ENCODE results near the gene PPP4C. TPM values are rescaled to one million over a fixed set of nuclear protein-coding genes. Genes with fewer than 3 reads are reported as not detected.
A peak's percentile ranks its signal among the peaks of the same experiment; 100 is the strongest.

The PPP4C gene
- total and polyA plus RNA-seq, 7 experiments from 2014 or later, result 68.4 to 176 (median 104) TPM

- Histone ChIP-seq H3K27ac (ENCODE audit: low read depth, low read length) (peak overlapping the region; percentile 83), H3K4me3 (ENCODE audit: low read length) (peak overlapping the region; percentile 94), H3K4me1 (ENCODE audit: control insufficient read depth in 2 of 2, insufficient read depth in 2 of 2, low read length in 2 of 2) (peaks cover 13 to 24% of the 10 kb centered on the region in 2 donors), H3K27me3 (ENCODE audit: control insufficient read depth in 2 of 2, insufficient read depth in 2 of 2, low read length in 2 of 2) (no peaks in the 10 kb centered on the region), H3K36me3 (ENCODE audit: control insufficient read depth in 2 of 3, insufficient read depth in 3 of 3, low read length in 3 of 3) (peaks cover under 1 to 28% (median 4%) of the 10 kb centered on the region in 3 experiments), H3K9me3 (ENCODE audit: control insufficient read depth in 2 of 3, low read length in 3 of 3) (no peaks in the 10 kb centered on the region)
- no peak for DNase-seq
- peaks cover 16 to 27% (median 21%) of the 10 kb centered on the region in 7 donors for H3K4me1 Mint-ChIP-seq
- peaks cover 0 to 18% (median 9%) of the 10 kb centered on the region in 5 donors for H3K36me3 Mint-ChIP-seq
- H3K9me3 Mint-ChIP-seq, result no peaks in the 10 kb centered on the region
- ChIA-PET CTCF (interaction anchor here (0.7 to 1.9 kb wide), 3 partner anchors 12 to 308 kb away, joined by 3 to 8 read pairs (median 4); partner anchors contain the start of gene PPP4C), POLR2A (interaction anchor here (0.6 to 6.3 kb wide), 11 partner anchors 8 to 1184 kb away, joined by 3 to 94 read pairs (median 4); partner anchors contain the start of genes CORO1A, PAGR1, TAOK2 and TBX6)
- no peaks in the 10 kb centered on the region for H3K27me3 Mint-ChIP-seq
- H3K4me3 Mint-ChIP-seq, result peak overlapping the region; percentile 96 to 100 (median 99)
- peak overlapping the region; percentile 30 to 99 (median 98) for H3K27ac Mint-ChIP-seq
- ATAC-seq, result no peak
- intact Hi-C loops (cut with micrococcal nuclease), result loop anchor here in 1 of 2 donors (10.0 kb wide), 1 partner anchor 341 kb away; the partner anchor contains the start of gene ZNF771
Measured at GRCh38 chr16:30063278-30063892, 12.4 kb upstream of the PPP4C start.

- POLR2A ChIA-PET, result interaction anchor here (0.7 to 6.3 kb wide), 22 partner anchors 9 to 595 kb away, joined by 3 to 159 read pairs (median 6); partner anchors contain the start of genes CORO1A, KCTD13, PAGR1 and PPP4C
- H3K27ac ChIP-seq (ENCODE audit: low read depth, low read length), result peak overlapping the region; percentile 83
- Mint-ChIP-seq H3K4me1 (peaks cover 16 to 34% (median 27%) of the 10 kb centered on the region in 7 donors), H3K27me3 (no peaks in the 10 kb centered on the region), H3K27ac (peak overlapping the region; percentile 90 to 99 (median 98)), H3K4me3 (peak overlapping the region; percentile 96 to 100 (median 99)), H3K9me3 (no peaks in the 10 kb centered on the region), H3K36me3 (peaks cover 0 to 25% (median 13%) of the 10 kb centered on the region in 5 donors)
- intact Hi-C loops (cut with micrococcal nuclease), result loop anchor here (1.0 to 10.0 kb wide), 7 partner anchors 11 to 595 kb away; partner anchors contain the start of genes MAPK3 (in 2 of the 2), FBRS (in 1 of the 2) and ZNF771 (in 1 of the 2)
- H3K36me3 ChIP-seq (ENCODE audit: control insufficient read depth in 2 of 3, insufficient read depth in 3 of 3, low read length in 3 of 3), result peaks cover 7 to 35% (median 10%) of the 10 kb centered on the region in 3 experiments
- CTCF ChIA-PET, result interaction anchor here (0.6 to 1.9 kb wide), 5 partner anchors 9 to 344 kb away, joined by 3 to 8 read pairs (median 4); partner anchors contain the start of genes PPP4C and ZNF771
- H3K4me1 ChIP-seq (ENCODE audit: control insufficient read depth in 2 of 2, insufficient read depth in 2 of 2, low read length in 2 of 2), result peaks cover 13 to 30% of the 10 kb centered on the region in 2 donors
- ATAC-seq (peak; percentile 32), DNase-seq (peak; percentile 30 to 72 (median 69))
- H3K9me3 ChIP-seq (ENCODE audit: control insufficient read depth in 2 of 3, low read length in 3 of 3), result no peaks in the 10 kb centered on the region
- no peaks in the 10 kb centered on the region for H3K27me3 ChIP-seq (ENCODE audit: control insufficient read depth in 2 of 2, insufficient read depth in 2 of 2, low read length in 2 of 2)
- peak overlapping the region; percentile 94 for H3K4me3 ChIP-seq (ENCODE audit: low read length)
Measured at GRCh38 chr16:30063893-30064728, 11.7 kb upstream of the PPP4C start.

GRCh38 chr16:30064729-30065101 is 11.1 kb upstream of the PPP4C start:
- peak overlapping the region; percentile 96 to 100 (median 99) for H3K4me3 Mint-ChIP-seq
- Histone ChIP-seq H3K9me3 (ENCODE audit: control insufficient read depth in 2 of 3, low read length in 3 of 3) (no peaks in the 10 kb centered on the region), H3K27ac (ENCODE audit: low read depth, low read length) (peak overlapping the region; percentile 83), H3K4me3 (ENCODE audit: low read length) (peak overlapping the region; percentile 94), H3K27me3 (ENCODE audit: control insufficient read depth in 2 of 2, insufficient read depth in 2 of 2, low read length in 2 of 2) (no peaks in the 10 kb centered on the region), H3K36me3 (ENCODE audit: control insufficient read depth in 2 of 3, insufficient read depth in 3 of 3, low read length in 3 of 3) (peaks cover 13 to 41% (median 16%) of the 10 kb centered on the region in 3 experiments), H3K4me1 (ENCODE audit: control insufficient read depth in 2 of 2, insufficient read depth in 2 of 2, low read length in 2 of 2) (peaks cover 13 to 36% of the 10 kb centered on the region in 2 donors)
- ChIA-PET CTCF (interaction anchor here (0.6 to 1.9 kb wide), 4 partner anchors 9 to 343 kb away, joined by 3 to 8 read pairs (median 4); partner anchors contain the start of gene ZNF771), POLR2A (interaction anchor here (0.7 to 6.3 kb wide), 24 partner anchors 10 to 594 kb away, joined by 3 to 159 read pairs (median 6); partner anchors contain the start of genes CORO1A, DCTPP1, KCTD13 and PPP4C)
- H3K27me3 Mint-ChIP-seq, result no peaks in the 10 kb centered on the region
- ATAC-seq, result no peak
- peaks cover 0 to 29% (median 13%) of the 10 kb centered on the region in 5 donors for H3K36me3 Mint-ChIP-seq
- H3K4me1 Mint-ChIP-seq, result peaks cover 18 to 39% (median 33%) of the 10 kb centered on the region in 7 donors
- H3K27ac Mint-ChIP-seq, result peak overlapping the region; percentile 90 to 99 (median 98)
- intact Hi-C loops (cut with micrococcal nuclease), result loop anchor here (1.0 to 10.0 kb wide), 19 partner anchors 11 to 858 kb away; partner anchors contain the start of genes FBRS (in 2 of the 2), MAPK3 (in 2 of the 2), PPP4C (in 2 of the 2) and CORO1A (in 1 of the 2)
- peak in 1 of 9 donors; percentile 33 for DNase-seq
- no peaks in the 10 kb centered on the region for H3K9me3 Mint-ChIP-seq

- peak within 1 kb of the TSS; percentile 90 to 99 (median 98) for H3K27ac Mint-ChIP-seq
- CTCF ChIA-PET, result interaction anchor here (0.6 to 2.1 kb wide), 4 partner anchors 10 to 342 kb away, joined by 3 to 10 read pairs (median 4); partner anchors contain the start of genes TBX6 and ZNF771
- H3K9me3 Mint-ChIP-seq, result no peaks in the 10 kb centered on the region
- Histone ChIP-seq H3K4me1 (ENCODE audit: control insufficient read depth in 2 of 2, insufficient read depth in 2 of 2, low read length in 2 of 2) (peaks cover 13 to 37% of the 10 kb centered on the region in 2 donors), H3K27ac (ENCODE audit: low read depth, low read length) (peak within 1 kb of the TSS; percentile 83), H3K4me3 (ENCODE audit: low read length) (peak within 1 kb of the TSS; percentile 94), H3K36me3 (ENCODE audit: control insufficient read depth in 2 of 3, insufficient read depth in 3 of 3, low read length in 3 of 3) (peaks cover 18 to 47% (median 19%) of the 10 kb centered on the region in 3 experiments), H3K9me3 (ENCODE audit: control insufficient read depth in 2 of 3, low read length in 3 of 3) (no peaks in the 10 kb centered on the region), H3K27me3 (ENCODE audit: control insufficient read depth in 2 of 2, insufficient read depth in 2 of 2, low read length in 2 of 2) (no peaks in the 10 kb centered on the region)
- H3K4me3 Mint-ChIP-seq, result peak within 1 kb of the TSS; percentile 96 to 100 (median 99)
- POLR2A ChIA-PET, result interaction anchor here (0.6 to 6.3 kb wide), 49 partner anchors 11 to 813 kb away, joined by 3 to 159 read pairs (median 4); partner anchors contain the start of genes CD2BP2, CORO1A, DCTPP1 and KCTD13
- ATAC-seq (peak; percentile 90), DNase-seq (peak; percentile 82 to 97 (median 92))
- intact Hi-C loops (cut with micrococcal nuclease), result loop anchor here (1.0 to 10.0 kb wide), 19 partner anchors 10 to 857 kb away; partner anchors contain the start of genes FBRS (in 2 of the 2), MAPK3 (in 2 of the 2), PPP4C (in 2 of the 2) and CORO1A (in 1 of the 2)
- H3K36me3 Mint-ChIP-seq, result peaks cover 0 to 29% (median 13%) of the 10 kb centered on the region in 5 donors
- H3K27me3 Mint-ChIP-seq, result no peaks in the 10 kb centered on the region
- peaks cover 22 to 44% (median 35%) of the 10 kb centered on the region in 7 donors for H3K4me1 Mint-ChIP-seq
Measured at GRCh38 chr16:30065102-30065942, 10.5 kb upstream of the PPP4C start, which contains the start of gene ALDOA. TSS of gene ALDOA (plus strand) at chr16:30065760. CDS start at chr16:30066898, 1,138 bp downstream.
